Inferior parietal cortex (tissue), 1 donor: Measurements from ENCODE around the gene EEF1AKMT4.

ENCODE experiments used
- DNase-seq: peaks from one replicate; pipeline ENCODE4 v3.0.0-alpha.2; 2016; ENCODE audit errors: extremely low spot score

The EEF1AKMT4 gene

DNA sequence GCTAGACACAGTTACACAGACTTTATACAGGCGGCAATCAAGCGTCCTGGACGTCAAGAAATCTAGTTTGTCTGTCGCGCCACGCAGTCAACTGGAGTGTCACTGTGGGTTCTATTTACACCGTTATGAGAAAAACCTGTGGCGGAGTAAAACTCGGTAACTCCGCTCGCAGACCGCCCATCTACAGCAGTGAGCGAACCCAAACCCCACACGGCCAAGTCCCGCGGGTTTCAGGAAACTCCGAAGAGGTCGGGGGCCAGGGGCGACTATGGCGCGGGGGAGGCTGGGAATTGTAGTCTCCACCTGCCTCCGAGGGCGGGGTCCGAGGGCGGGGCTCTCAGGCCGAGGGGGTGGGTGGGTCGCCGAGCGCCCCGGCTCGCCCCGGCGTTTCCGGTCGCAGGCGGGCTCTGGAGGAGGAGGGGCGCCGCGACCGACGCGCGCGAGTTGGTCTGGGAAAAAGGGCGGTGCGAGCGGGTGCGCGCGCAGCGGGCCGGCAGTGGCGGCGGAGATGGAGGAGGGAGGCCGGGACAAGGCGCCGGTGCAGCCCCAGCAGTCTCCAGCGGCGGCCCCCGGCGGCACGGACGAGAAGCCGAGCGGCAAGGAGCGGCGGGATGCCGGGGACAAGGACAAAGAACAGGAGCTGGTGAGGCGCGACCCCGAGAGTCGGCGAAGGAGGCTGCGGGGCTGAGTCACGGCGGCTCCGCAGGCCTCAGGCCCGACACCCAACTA is 49.5 kb downstream of the EEF1AKMT4 start, which contains the start of gene PSMD2:
PSMD2 (plus strand) TSS at position 483 of the 729 bp plus-strand sequence; CDS start at position 509, 26 bp downstream.
- peak; percentile 92 for DNase-seq

DNA sequence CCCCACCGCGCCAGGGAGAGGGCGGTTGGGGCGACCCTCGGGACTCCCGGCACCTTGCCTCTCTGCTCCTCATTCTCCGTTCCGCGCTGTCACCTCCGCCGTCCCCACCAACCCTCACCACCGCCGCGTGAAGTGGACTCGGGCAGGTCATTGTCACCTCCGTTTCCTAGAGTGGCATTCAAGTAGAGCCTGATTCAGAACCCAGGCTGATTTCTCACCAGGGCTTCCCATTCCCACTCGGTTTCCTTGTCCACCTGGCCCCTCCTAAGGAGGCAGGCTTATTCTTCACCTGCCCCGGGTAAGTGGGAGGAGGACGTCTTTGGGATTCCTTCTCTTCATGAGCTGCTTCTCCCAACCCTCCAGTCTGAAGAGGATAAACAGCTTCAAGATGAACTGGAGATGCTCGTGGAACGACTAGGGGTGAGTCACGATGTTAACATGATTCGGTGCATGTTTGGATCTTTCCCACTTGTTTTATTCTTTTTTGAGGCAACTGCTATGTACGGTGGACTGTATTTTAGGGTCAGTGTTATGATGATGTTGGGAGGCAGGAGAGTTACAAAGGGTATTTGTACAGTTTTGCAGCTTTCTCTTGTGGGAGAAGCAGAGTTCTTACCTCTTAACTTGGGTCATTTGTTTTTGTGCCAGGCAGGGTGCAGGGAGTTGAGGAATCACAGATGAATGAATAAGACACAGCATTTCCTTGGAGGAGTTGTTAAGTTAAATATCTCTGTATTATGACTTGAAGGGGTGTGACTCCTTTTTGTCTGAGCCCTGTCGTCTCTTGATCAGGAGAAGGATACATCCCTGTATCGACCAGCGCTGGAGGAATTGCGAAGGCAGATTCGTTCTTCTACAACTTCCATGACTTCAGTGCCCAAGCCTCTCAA is 50.3 kb downstream of the EEF1AKMT4 start:
- no peak for DNase-seq

DNA sequence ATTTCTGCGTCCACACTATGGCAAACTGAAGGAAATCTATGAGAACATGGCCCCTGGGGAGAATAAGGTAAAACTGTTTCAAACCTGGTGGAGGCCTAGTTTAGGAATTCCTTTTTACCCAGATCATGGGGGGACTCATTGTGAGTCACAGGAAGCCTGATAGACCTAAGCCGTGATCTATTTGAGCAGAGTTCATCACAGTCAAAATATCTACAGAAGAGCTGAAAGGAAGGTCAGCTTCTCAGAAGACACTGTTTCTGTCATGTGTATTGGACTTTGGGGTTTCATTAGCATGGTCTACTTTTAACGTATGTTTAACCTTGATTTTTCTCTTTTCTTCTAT is 50.9 kb downstream of the EEF1AKMT4 start:
- no peak for DNase-seq

DNA sequence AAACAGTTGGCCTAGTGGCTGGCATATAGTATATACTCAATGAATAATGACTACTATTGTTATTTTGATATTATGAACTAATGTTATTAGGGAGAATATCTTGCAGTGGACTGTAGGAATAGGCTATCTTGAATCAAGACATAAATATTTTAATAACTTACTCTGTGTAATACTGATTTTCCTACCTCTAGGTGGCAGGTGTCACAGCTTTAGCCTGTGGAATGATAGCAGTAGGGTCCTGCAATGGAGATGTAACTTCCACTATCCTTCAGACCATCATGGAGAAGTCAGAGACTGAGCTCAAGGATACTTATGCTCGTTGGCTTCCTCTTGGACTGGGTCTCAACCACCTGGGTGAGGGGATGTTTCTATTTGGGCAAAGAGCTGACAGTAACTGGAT is 56.1 kb downstream of the EEF1AKMT4 start:
- no peak for DNase-seq

DNA sequence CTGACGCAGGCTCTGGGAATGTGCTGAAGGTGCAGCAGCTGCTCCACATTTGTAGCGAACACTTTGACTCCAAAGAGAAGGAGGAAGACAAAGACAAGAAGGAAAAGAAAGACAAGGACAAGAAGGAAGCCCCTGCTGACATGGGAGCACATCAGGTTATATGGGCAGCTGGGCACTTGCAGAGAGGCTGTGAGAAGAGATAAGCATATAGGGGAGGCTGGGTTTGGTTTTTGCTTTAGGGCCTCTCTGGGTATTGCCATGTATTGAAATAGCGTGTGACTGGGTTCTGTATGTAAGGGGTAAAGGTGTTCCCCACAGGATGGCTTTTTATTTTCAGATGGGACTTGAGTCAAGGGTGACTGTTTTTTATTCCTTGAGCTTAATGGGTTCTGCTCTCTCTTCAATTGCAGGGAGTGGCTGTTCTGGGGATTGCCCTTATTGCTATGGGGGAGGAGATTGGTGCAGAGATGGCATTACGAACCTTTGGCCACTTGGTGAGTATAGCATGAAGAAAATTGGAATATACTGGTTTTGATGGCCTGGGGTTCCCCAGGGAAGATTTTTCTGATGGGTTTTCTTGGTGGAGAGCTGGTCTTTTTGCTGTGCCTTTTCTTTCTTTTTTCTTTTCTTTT is 57.0 kb downstream of the EEF1AKMT4 start:
- DNase-seq, result no peak

DNA sequence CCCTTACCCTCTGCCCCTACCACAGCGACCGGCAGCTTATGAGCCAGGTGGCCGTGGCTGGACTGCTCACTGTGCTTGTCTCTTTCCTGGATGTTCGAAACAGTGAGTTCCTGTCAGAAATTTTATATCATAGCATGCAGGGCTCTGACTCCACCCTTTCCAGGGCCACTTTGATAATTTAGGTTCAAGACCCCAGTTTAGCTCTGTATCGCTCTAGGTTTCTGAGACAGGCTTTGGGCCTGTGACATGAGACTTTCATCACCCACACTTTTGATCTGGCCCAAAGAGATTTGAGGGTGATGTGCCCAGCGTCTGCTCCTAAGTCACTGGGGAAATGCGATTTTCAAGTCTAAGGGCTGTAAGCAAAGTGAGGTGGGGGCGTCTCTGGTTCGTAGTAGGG is 58.4 kb downstream of the EEF1AKMT4 start:
- no peak for DNase-seq
